ENCODE data around the gene GNE.
"Not testable (repeated sequence)": the region's sequence is repeated elsewhere in the genome, so short reads cannot be mapped to it uniquely, and the experiment has no call there.

The GNE gene

GRCh38 chr9:36239675-36240074, 18.6 kb downstream of the GNE start:
- H3K27me3 ChIP-seq (ENCODE audit: insufficient read depth, low read length); H2AFZ ChIP-seq (ENCODE audit: low read length, unreplicated experiment); H3K79me2 ChIP-seq (ENCODE audit: control insufficient read depth, insufficient read depth, low read length, unreplicated experiment); H3K4me3 ChIP-seq (ENCODE audit: low read depth, low read length); H3K4me1 ChIP-seq (ENCODE audit: control insufficient read depth, insufficient read depth, low read length, unreplicated experiment); H3K27ac ChIP-seq (ENCODE audit: low read depth, low read length): not testable (repeated sequence)
- H3K36me3 ChIP-seq (ENCODE audit: insufficient read depth, low read length): peaks cover 16% of the 10 kb centered on the region

- H3K4me3 ChIP-seq (ENCODE audit: low read depth, low read length); H3K27ac ChIP-seq (ENCODE audit: low read depth, low read length); H3K79me2 ChIP-seq (ENCODE audit: control insufficient read depth, insufficient read depth, low read length, unreplicated experiment); H3K4me1 ChIP-seq (ENCODE audit: control insufficient read depth, insufficient read depth, low read length, unreplicated experiment); H3K27me3 ChIP-seq (ENCODE audit: insufficient read depth, low read length); H2AFZ ChIP-seq (ENCODE audit: low read length, unreplicated experiment): not testable (repeated sequence)
- H3K36me3 ChIP-seq (ENCODE audit: insufficient read depth, low read length): peaks cover 20% of the 10 kb centered on the region
Observed at GRCh38 chr9:36239205-36239604, 19.0 kb downstream of the GNE start.

- Histone ChIP-seq H3K36me3 (ENCODE audit: insufficient read depth, low read length) (peaks cover 28% of the 10 kb centered on the region), H3K27me3 (ENCODE audit: insufficient read depth, low read length) (no peaks in the 10 kb centered on the region), H3K4me3 (ENCODE audit: low read depth, low read length) (no peak overlapping the region), H3K27ac (ENCODE audit: low read depth, low read length) (no peak overlapping the region), H3K79me2 (ENCODE audit: control insufficient read depth, insufficient read depth, low read length, unreplicated experiment) (no peaks in the 10 kb centered on the region), H2AFZ (ENCODE audit: low read length, unreplicated experiment) (no peak overlapping the region), H3K4me1 (ENCODE audit: control insufficient read depth, insufficient read depth, low read length, unreplicated experiment) (no peaks in the 10 kb centered on the region)
Observed at GRCh38 chr9:36237230-36237629, 21.0 kb downstream of the GNE start.

- no peaks in the 10 kb centered on the region for H3K4me1 ChIP-seq (ENCODE audit: control insufficient read depth, insufficient read depth, low read length, unreplicated experiment)
- no peaks in the 10 kb centered on the region for H3K79me2 ChIP-seq (ENCODE audit: control insufficient read depth, insufficient read depth, low read length, unreplicated experiment)
- no peaks in the 10 kb centered on the region for H3K27me3 ChIP-seq (ENCODE audit: insufficient read depth, low read length)
- H3K4me3 ChIP-seq (ENCODE audit: low read depth, low read length): no peak overlapping the region
- H3K27ac ChIP-seq (ENCODE audit: low read depth, low read length): no peak overlapping the region
- no peak overlapping the region for H2AFZ ChIP-seq (ENCODE audit: low read length, unreplicated experiment)
- H3K36me3 ChIP-seq (ENCODE audit: insufficient read depth, low read length): peaks cover 54% of the 10 kb centered on the region
Observed at GRCh38 chr9:36222449-36222848, 35.8 kb downstream of the GNE start.

- Histone ChIP-seq H3K4me3 (ENCODE audit: low read depth, low read length) (no peak overlapping the region), H3K4me1 (ENCODE audit: control insufficient read depth, insufficient read depth, low read length, unreplicated experiment) (no peaks in the 10 kb centered on the region), H3K27ac (ENCODE audit: low read depth, low read length) (no peak overlapping the region), H3K36me3 (ENCODE audit: insufficient read depth, low read length) (peaks cover 53% of the 10 kb centered on the region), H2AFZ (ENCODE audit: low read length, unreplicated experiment) (no peak overlapping the region), H3K79me2 (ENCODE audit: control insufficient read depth, insufficient read depth, low read length, unreplicated experiment) (no peaks in the 10 kb centered on the region), H3K27me3 (ENCODE audit: insufficient read depth, low read length) (no peaks in the 10 kb centered on the region)
Observed at GRCh38 chr9:36221667-36222066, 36.6 kb downstream of the GNE start.

- Histone ChIP-seq H3K79me2 (ENCODE audit: control insufficient read depth, insufficient read depth, low read length, unreplicated experiment) (no peaks in the 10 kb centered on the region), H2AFZ (ENCODE audit: low read length, unreplicated experiment) (no peak overlapping the region), H3K4me1 (ENCODE audit: control insufficient read depth, insufficient read depth, low read length, unreplicated experiment) (peaks cover 8% of the 10 kb centered on the region), H3K36me3 (ENCODE audit: insufficient read depth, low read length) (peaks cover 50% of the 10 kb centered on the region), H3K4me3 (ENCODE audit: low read depth, low read length) (no peak overlapping the region), H3K27me3 (ENCODE audit: insufficient read depth, low read length) (no peaks in the 10 kb centered on the region), H3K27ac (ENCODE audit: low read depth, low read length) (no peak overlapping the region)
Observed at GRCh38 chr9:36218411-36218901, 39.8 kb downstream of the GNE start.

- Histone ChIP-seq H3K27me3 (ENCODE audit: insufficient read depth, low read length) (no peaks in the 10 kb centered on the region), H2AFZ (ENCODE audit: low read length, unreplicated experiment) (no peak overlapping the region), H3K4me1 (ENCODE audit: control insufficient read depth, insufficient read depth, low read length, unreplicated experiment) (peaks cover 8% of the 10 kb centered on the region), H3K27ac (ENCODE audit: low read depth, low read length) (no peak overlapping the region), H3K4me3 (ENCODE audit: low read depth, low read length) (no peak overlapping the region), H3K36me3 (ENCODE audit: insufficient read depth, low read length) (peaks cover 50% of the 10 kb centered on the region), H3K79me2 (ENCODE audit: control insufficient read depth, insufficient read depth, low read length, unreplicated experiment) (no peaks in the 10 kb centered on the region)
Observed at GRCh38 chr9:36218011-36218410, 40.2 kb downstream of the GNE start.

GRCh38 chr9:36217256-36217968, 40.8 kb downstream of the GNE start:
- H3K36me3 ChIP-seq (ENCODE audit: insufficient read depth, low read length): peaks cover 48% of the 10 kb centered on the region
- H2AFZ ChIP-seq (ENCODE audit: low read length, unreplicated experiment): no peak overlapping the region
- H3K27me3 ChIP-seq (ENCODE audit: insufficient read depth, low read length): no peaks in the 10 kb centered on the region
- no peak overlapping the region for H3K4me3 ChIP-seq (ENCODE audit: low read depth, low read length)
- no peak overlapping the region for H3K27ac ChIP-seq (ENCODE audit: low read depth, low read length)
- H3K79me2 ChIP-seq (ENCODE audit: control insufficient read depth, insufficient read depth, low read length, unreplicated experiment): peaks cover 3% of the 10 kb centered on the region
- H3K4me1 ChIP-seq (ENCODE audit: control insufficient read depth, insufficient read depth, low read length, unreplicated experiment): peaks cover 8% of the 10 kb centered on the region

GRCh38 chr9:36214571-36214970, 43.7 kb downstream of the GNE start:
- Histone ChIP-seq H3K36me3 (ENCODE audit: insufficient read depth, low read length) (peaks cover 48% of the 10 kb centered on the region), H2AFZ (ENCODE audit: low read length, unreplicated experiment) (no peak overlapping the region), H3K4me1 (ENCODE audit: control insufficient read depth, insufficient read depth, low read length, unreplicated experiment) (peaks cover 8% of the 10 kb centered on the region), H3K4me3 (ENCODE audit: low read depth, low read length) (no peak overlapping the region), H3K27me3 (ENCODE audit: insufficient read depth, low read length) (no peaks in the 10 kb centered on the region), H3K27ac (ENCODE audit: low read depth, low read length) (no peak overlapping the region), H3K79me2 (ENCODE audit: control insufficient read depth, insufficient read depth, low read length, unreplicated experiment) (peaks cover 27% of the 10 kb centered on the region)

- Histone ChIP-seq H3K27ac (ENCODE audit: low read depth, low read length) (no peak overlapping the region), H3K27me3 (ENCODE audit: insufficient read depth, low read length) (no peaks in the 10 kb centered on the region), H3K4me1 (ENCODE audit: control insufficient read depth, insufficient read depth, low read length, unreplicated experiment) (peaks cover 8% of the 10 kb centered on the region), H3K79me2 (ENCODE audit: control insufficient read depth, insufficient read depth, low read length, unreplicated experiment) (peaks cover 33% of the 10 kb centered on the region), H2AFZ (ENCODE audit: low read length, unreplicated experiment) (no peak overlapping the region), H3K4me3 (ENCODE audit: low read depth, low read length) (no peak overlapping the region), H3K36me3 (ENCODE audit: insufficient read depth, low read length) (peaks cover 48% of the 10 kb centered on the region)
Observed at GRCh38 chr9:36213989-36214388, 44.3 kb downstream of the GNE start.

- H3K27ac ChIP-seq (ENCODE audit: low read depth, low read length): no peak overlapping the region
- peaks cover 54% of the 10 kb centered on the region for H3K36me3 ChIP-seq (ENCODE audit: insufficient read depth, low read length)
- H3K79me2 ChIP-seq (ENCODE audit: control insufficient read depth, insufficient read depth, low read length, unreplicated experiment): peaks cover 39% of the 10 kb centered on the region
- no peak overlapping the region for H3K4me3 ChIP-seq (ENCODE audit: low read depth, low read length)
- no peaks in the 10 kb centered on the region for H3K27me3 ChIP-seq (ENCODE audit: insufficient read depth, low read length)
- H2AFZ ChIP-seq (ENCODE audit: low read length, unreplicated experiment): no peak overlapping the region
- H3K4me1 ChIP-seq (ENCODE audit: control insufficient read depth, insufficient read depth, low read length, unreplicated experiment): peaks cover 11% of the 10 kb centered on the region
Observed at GRCh38 chr9:36213387-36213786, 44.9 kb downstream of the GNE start.
